GM12891 (cell line): ENCODE results near the gene ZNF407.

Experiments
- PAX5 ChIP-seq: IDR thresholded peaks from 2 replicates; pipeline ENCODE4 v1.6.1; 2011; ENCODE audit warnings: low read length, moderate library complexity, mild to moderate bottlenecking; ENCODE audit not compliant: insufficient read depth, severe bottlenecking
- POLR2A ChIP-seq: IDR thresholded peaks from 2 replicates; pipeline ENCODE4 v1.6.1; 2011; ENCODE audit warnings: low read depth, low read length, control low read depth
- POLR2AphosphoS5 ChIP-seq: IDR thresholded peaks from 2 replicates; pipeline ENCODE4 v1.6.1; 2011; ENCODE audit warnings: low read depth, low read length, control low read depth
- SPI1 ChIP-seq: IDR thresholded peaks from 2 replicates; pipeline ENCODE4 v1.6.1; 2011; ENCODE audit warnings: low read depth, low read length, control low read depth
- TAF1 ChIP-seq: IDR thresholded peaks from 2 replicates; pipeline ENCODE4 v1.6.1; 2011; ENCODE audit warnings: low read depth, low read length, control low read depth

DNA sequence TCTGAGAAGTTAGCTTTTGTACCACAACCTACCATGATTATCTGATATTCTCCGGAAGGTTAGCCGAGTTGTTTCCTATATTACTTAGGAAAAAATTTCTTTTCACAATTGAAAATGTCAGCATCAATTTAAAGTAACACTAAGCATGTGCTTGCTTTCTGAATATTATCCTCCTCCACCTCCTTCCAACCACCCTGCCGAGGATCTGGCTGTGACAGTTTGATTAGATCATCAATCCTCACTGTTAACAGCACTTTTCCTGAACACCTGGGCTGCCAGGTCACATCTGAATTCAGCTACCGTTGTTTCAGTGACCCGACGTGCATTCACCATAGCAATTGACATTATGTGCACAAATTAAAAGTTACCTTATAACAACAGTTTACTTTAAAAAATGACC lies 207.0 kb downstream of the ZNF407 start:
- TF ChIP-seq POLR2A: no peak
- no peak for TF ChIP-seq POLR2AphosphoS5
- no peak for TF ChIP-seq TAF1
- no peak for TF ChIP-seq PAX5
- no peak for TF ChIP-seq SPI1
